GM21423 (cell line): ENCODE data around the gene ADAM23.

ENCODE experiments used
- ATAC-seq: cut with Tn5 transposase; IDR thresholded peaks from one replicate; pipeline ENCODE4 v1.9.1; 2021; ENCODE audit warnings: mild to moderate bottlenecking, moderate library complexity; ENCODE audit not compliant: unreplicated experiment

ADAM23 gene

DNA sequence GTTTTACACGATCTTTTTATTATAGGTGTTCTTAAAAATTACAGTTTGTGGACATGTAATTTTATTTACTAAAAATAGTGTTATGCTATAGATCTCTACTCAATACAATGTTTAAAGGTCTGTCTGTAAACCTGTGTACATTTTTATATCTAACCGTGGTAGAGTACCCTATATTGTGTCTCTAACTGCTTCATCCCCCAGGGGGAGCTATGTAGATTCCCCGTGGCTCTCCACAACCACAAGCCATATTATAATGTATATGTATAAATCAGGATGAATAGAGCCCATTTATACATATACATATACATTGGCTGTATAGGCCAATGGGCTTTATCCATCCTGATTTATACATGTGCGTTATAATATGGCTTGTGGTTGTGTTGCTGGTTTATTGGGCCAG lies 59.4 kb downstream of the ADAM23 start:
- no peak for ATAC-seq

DNA sequence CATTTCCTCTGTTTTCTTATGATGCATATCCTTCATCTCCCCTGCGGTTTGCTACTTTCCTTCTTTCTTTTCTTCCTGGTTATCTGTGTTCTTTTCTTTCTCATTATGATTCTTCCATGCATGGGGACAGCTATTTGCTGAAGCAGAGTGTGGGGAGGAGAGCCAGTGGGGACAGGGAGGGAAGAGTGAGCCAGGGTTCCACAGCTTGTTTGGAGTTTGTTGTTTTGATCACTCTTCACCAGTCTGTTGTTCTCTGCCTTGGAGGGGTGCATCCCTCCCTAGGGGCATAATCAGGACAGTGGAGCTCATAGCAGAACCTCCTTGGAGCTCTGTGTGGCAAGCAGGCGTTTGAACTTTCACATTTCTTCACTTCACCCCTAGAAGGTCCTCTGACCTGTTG lies 68.0 kb downstream of the ADAM23 start:
- no peak for ATAC-seq

DNA sequence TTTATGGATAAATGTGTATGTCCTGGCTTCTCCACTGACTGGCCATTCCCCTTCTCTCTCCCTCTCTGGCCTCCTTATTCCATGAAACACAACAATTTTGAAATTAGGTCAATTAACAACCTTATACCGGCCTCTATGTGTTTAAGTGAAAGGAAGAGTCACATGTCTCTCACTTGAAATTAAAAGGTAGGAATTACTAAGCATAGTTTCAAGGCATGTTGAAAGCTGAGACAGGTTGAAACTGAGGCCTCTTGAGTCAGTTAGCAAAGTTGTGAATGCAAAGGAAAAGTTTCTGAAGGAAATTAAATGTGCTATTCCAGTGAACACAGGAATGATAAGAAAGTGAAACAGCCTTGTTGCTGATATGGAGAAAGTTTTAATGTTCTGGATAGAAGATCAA lies 69.7 kb downstream of the ADAM23 start:
- ATAC-seq = no peak

DNA sequence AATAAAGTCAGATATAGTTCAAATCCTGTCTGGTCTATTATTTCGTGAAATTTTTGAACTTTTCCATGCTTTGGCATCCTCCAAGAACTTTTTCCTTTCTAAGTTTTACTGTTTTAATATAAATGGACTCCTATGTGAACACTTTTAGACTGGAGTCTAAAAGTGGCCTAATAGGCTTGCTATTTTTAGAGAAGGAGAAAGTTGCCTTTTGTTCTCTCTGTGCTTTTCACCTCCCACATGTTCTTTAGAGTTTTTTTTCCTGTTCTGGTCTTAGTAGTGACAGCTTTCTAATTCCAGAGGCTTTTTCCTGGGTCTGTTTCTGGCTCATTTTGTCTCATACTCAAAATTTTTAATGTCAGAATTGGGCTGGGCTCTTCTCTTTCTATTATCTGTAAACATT lies 72.2 kb downstream of the ADAM23 start:
- ATAC-seq = no peak

DNA sequence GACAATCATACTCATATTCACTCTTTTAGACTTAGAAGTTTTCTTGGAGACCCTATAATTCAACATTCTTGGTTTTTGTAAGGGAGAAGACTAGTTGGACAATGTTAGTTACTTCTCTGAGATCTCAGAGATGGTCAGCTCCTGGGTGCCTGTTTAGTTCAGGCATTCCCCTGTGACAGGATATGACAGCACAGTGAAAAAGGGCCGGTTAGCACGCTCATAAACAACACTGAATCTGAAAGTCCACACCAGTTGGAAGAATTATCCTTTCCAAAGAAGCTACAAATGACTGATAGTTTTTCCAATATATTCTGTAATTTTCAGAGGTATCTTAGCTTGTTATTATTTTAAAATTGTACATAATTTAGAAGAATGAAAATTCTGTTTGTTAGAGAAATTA lies 75.7 kb downstream of the ADAM23 start:
- ATAC-seq = no peak

DNA sequence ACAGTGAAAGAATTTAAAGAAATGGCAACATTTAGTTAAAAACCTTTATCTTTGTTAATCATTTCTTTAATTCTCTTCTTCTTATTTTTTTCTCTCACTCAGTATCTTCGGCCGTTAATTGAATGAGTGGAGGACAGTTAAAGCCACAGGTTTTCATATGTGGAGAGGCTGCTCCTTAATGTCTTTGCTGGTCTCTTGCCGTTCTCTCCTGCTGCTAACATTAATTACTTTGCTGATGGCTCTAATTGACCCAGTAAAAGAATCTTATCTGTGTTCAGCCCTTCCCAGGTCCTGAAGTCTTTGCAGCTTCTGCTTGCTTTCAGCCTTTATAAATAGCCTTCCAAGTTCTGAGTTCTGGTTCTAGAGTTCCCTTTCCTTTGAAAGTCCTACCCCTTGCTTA lies 77.1 kb downstream of the ADAM23 start:
- no peak for ATAC-seq

DNA sequence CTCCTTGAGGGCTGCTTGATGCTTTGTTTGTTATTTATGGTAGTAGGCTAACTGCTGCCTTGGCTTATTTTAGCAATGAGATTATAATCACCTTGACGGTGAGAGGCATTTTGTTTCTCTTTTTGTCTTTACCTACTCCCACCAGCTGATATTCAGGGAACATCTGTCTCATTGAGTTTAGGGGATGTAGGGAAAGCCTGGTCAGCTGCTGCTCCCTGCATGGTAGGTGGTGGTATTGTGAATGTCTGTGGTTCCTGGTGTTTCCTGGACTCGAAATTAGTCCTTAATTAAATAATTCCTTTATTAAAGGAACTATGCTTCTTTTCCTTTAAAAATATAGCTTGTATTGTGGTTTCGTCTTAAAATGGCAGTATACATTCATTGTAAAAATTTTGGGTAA lies 77.8 kb downstream of the ADAM23 start:
- ATAC-seq = no peak

DNA sequence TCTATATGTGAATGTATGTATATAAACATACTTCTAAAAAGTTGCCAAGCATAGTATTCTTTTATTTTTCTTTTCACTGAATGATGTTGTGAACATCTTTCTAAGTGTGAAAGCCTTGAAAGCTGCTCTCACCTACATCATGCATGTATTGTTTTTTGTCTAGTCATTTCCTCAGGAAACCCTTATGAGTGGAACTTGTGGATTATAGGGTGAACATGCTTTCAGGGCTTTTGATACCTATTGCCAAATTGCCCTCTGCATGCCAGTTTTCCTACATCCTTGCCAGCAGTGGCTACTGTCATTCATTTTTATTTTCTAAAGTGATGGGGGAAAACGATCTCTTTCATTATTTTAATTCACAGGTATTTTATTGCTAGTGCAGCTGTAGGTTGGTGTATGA lies 78.3 kb downstream of the ADAM23 start:
- ATAC-seq = no peak

DNA sequence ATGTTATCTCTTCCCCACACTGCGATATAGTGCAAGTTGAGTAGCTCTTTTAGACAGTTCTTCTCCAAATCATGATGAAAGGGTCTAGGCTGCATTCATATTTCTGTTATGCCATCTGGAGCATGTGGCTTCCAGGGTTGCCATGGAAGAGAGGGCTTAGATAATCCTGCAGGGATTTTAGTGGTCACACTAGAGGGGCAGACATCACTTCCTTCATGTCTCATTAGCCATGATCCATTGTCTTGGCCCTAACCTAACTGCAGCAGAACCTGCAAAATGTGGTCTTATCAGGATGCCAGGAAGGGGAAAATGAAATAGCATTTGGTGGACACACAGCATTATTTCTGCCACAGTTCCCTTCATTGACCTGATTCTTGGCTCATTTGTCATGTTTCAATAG lies 83.1 kb downstream of the ADAM23 start:
- no peak for ATAC-seq

DNA sequence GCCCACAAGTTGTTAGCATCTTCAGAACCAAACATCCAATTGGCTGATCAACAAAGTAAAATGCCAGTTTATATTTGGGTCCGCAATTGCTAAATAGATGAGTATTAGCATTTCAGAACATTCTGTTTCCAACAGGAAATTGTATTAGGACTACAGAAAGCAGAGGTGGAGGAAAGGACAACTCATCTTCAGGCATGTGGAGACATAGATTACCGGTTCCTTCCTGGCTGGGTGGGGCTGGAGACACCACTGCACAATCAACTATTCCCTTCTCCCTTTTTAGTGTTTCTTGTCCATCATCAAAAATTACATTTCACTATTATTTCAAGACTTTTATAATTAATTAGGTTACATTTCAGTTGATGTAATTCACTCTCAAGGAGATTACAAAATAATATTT lies 83.8 kb downstream of the ADAM23 start:
- no peak for ATAC-seq

DNA sequence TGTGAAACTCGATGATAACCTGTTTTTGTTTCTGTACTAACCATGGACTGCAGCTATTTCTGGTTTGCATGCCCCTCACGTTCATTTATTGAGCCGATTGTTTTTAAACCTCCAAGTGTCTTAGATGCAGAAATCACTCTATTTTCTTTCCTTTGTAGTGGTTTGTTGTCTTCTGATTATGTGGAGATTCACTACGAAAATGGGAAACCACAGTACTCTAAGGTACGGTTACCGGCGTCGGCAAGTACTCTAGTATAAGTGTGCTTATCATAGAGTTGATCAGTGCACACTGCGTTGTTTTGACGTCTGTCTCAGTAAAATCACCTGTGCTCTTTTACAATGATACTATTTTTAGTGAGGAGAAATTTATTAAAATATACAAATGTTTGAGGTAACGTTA lies 87.4 kb downstream of the ADAM23 start:
- no peak for ATAC-seq

DNA sequence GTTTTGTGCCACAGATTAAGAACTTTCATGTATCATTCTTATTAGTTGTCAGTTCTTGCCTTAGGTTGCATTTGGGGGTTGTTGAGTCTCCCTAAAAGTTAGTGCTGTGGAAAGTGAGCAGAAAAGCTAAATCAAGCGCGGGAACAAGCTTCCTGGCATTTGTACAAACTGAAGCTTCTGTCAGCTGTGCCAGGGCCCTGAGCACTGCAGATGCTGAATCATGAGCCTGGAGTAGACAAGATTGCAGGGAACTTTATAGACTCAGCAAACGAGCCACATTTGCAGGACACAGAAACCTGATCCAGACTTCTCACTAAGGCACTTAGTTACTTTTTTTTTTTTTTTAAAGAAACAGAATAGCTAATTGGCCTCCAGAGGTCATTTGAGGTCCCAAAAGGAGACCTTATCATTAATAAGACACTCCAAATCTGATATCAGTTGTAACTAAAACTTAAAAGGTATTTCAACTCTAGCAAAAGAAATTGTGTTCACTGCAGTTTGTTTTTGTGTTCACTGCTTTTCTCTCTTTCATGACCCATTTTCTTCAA lies 88.7 kb downstream of the ADAM23 start:
- no peak for ATAC-seq

DNA sequence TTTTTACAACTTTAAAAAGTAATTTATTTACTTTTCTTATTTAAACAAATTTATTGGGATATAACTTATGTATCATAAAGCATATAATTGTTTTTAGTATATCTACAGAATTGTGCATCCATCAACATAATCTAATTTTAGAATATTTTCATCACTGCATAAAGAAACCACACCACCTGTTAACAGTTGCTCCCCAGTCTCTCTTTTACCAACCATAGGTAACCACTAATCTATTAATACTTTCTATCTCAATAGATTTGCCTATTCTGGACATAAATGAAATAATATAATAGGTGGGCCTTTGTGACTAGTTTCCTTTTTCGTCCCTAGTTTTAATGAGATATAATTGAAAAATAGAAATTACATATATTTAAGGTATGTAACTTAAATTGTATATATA lies 90.6 kb downstream of the ADAM23 start:
- no peak for ATAC-seq

DNA sequence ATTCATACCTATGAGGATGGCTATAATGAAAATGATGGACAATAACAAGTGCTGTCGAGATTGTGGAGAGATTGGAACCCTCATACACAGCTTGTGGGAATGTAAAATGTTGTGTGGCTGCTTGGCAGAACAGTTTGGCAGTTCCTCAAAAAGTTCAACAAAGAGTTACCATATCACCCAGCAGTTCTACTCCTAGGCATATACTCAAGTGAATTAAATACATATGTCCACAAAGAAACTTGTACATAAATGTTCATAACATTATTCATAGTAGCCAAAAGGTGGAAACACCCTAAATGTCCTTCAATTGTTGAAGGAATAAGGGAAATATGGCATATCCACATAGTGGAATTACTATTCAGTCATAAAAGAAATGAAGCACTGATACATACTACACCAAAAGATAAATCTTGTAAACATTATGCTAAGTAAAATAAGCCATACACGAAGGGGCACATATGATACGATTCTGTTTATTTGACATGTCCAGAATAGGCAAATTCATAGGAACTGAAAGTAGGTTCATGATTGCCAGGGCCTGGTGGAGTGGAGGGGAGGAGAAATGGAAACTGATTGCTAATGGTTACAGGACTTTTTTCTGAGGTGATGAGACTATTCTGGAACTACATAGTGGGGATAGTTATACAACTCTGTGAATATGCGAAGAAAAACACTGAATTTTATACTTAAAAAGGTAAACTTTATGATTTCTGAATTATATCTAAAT lies 92.1 kb downstream of the ADAM23 start:
- ATAC-seq = no peak

DNA sequence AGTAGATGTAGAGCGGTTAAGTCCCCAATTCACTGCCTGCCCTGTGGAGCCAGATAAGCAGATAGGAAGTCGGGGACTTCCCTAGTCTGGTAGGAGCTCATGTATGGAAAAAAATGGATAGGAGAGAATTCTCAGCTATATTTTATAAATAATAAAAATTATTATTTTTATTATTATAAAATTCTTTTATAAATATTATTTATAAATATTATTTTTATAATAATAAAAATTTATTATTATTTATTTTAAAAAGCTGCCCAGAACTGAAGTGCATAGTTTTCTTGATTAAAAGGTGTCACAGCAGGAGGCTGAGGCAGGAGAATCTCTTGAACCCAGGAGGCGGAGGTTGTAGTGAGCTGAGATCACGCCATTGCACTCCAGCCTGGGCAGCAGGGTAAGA lies 97.4 kb downstream of the ADAM23 start:
- no peak for ATAC-seq

DNA sequence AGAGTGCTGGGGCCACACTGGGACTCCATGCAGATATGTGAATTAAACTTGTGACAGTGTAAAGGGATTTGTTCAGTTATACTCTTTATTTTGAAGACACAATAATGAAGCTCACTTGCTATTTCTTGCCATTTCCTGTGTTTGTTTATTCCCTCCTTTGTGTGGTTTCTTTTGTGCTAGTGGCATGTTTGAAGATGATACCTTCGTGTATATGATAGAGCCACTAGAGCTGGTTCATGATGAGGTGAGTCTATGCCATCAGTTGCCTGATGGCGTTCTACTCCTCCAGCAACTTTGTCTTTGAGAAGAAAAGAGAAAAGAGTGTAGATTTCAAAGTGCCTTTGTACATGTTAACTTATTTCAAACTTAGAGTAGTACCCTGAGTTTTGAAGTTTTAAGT lies 99.7 kb downstream of the ADAM23 start:
- no peak for ATAC-seq

DNA sequence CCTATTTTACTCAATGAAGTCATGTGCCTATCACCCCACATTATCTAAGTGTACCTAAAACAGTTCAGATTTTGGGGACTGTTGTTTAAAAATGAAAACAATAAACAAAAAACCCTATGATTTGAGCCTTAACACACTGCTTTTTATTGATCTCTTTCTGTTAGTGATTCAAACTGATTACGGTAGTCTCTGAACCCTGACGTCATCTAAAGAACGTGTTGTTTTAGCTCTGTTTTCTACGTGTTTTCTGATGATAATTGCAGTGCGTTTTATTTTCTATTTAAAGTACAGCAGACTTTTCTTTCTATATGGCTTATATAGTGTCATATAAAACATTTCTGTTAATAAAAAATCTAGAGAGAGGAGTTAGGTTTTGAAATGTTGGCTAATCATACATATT lies 105.1 kb downstream of the ADAM23 start:
- no peak for ATAC-seq

DNA sequence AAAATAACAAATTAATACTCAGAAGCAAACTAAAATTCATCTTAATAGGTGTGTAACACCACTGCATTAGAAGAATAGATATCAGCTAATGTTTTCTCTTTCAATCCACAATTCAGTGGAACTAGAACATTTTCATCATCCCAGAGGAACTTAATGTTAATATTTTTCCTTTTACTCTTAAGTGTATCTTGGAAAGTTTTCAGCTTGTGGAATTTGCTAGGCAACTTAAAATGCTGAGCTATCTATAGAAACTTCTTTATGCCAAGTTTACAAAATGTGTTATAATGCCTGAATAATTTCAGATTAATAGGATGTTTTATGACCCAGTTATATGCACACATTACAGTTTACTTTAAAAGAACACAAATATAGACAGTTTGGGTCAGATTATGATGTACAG lies 112.4 kb downstream of the ADAM23 start:
- no peak for ATAC-seq

DNA sequence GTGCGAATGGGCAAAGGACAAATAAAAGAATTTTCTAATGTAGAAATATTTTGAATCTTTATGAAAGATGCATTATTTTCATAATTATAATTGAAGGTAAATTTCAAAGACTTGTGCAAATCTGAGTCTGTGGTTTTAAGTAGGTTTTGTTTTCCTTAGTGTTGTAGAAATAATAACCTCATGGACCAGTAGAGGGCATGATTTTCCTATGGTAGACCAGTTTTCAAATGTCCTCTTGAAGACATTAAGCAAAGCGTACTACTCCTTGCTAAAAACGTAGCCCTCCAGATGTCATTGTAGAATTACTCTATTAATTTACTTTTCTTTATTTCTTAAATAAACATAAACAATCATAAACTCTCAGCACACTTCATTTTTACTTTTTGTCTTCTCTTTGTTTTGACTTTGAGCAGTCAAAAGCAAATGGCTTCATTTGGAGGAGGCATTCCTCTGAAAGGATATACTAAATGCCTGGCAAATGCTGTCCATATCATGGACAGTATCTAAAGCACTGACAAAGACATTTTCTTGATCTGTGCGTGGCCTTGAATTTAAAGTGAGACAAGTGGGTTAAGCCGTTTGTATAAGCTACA lies 113.1 kb downstream of the ADAM23 start:
- ATAC-seq = no peak

DNA sequence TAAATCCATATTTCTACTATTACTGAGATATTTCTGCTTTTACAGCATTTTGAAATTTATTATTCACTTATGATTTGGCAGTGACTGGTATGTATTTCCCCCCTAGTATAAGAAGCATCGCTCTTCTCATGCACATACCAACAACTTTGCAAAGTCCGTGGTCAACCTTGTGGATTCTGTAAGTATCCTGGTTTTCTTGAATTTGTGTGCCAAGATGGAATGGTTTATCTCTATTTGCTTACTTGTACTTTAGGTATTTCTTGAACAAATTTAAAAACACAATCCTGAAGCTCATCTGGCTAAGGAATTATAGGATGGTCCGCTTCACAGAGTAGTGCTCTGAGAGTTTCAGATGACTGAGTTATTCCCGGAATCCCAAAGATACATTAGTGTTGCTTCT lies 114.0 kb downstream of the ADAM23 start:
- ATAC-seq = no peak

DNA sequence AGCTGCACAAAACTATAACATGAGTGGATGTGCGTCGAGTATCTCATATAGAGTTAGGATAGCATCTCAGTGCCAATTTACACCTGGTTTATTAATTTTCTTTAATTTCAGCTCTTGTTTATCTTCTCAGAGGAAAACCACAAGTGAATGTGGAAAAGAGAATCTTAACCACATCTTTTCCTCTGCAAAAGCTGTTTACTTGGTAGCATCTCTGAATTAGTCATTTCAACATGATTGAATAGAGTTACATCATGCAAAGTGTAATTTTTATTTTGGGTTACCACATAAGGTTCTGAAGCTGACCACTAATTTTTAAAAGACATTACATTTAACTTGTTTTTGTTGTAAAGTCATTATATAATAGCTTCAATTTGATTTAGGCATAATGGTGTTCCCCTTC lies 115.2 kb downstream of the ADAM23 start:
- no peak for ATAC-seq

DNA sequence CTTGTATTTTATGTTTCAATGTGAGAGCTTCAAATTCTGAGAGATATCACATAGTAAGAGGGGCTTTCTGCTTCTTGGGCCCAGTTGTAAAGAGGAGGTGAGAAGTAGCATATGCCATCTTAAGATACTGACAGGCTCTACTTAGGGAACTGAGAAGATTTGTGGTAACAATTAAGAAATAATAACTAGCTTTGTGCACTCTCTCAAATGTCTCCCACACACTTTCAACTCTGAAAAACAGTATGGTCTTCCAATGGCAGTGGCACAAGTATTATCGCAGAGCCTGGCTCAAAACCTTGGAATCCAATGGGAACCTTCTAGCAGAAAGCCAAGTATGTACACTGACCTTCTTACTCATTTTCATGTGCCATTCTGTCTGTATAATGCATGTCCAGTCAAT lies 118.6 kb downstream of the ADAM23 start:
- no peak for ATAC-seq

DNA sequence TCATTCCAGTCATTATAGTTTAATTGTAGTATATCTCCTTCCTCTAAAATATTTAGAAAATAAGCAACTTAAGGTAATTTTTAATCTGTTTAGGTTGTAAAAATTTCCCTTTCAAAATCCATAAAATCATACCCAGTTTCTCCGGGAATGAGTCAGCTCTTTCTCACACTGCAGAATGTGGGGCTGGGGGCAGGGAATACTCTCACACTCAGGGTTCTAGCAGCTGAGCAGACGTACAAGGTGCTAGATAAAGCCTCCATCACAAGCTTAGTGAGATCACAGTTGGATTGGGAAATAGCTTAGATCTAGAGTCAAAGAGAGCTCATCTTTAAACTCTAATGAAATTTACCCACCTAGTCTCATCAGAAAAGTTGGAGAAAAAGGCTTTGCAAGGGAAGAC lies 119.0 kb downstream of the ADAM23 start:
- no peak for ATAC-seq
